RWPE1 (cell line): Measurements from ENCODE around the gene IRX6.

Experiments used
- CTCF ChIA-PET: fragments of 350-600 bp; sonication (Branson Sonifier 250); formaldehyde crosslinking; extraction: SDS; loops from one replicate; lab custom pipeline; 2021; lab: Yijun Ruan, JAX
- POLR2A ChIA-PET: fragments of 400-600 bp; formaldehyde crosslinking; extraction: SDS; loops from one replicate; lab custom pipeline; 2020; ENCODE audit warnings: antibody characterized with exemption; ENCODE audit not compliant: low non-redundant PET; lab: Yijun Ruan, JAX
- DNase-seq: peaks from one replicate; pipeline ENCODE4 v3.0.0; 2012; ENCODE audit warnings: low spot score
- H3K27ac ChIP-seq: fragments of 450-650 bp; 2 replicates; pipeline ENCODE4 v1.5.1; 2017
- CTCF ChIP-seq: fragments of 450-650 bp; conservative IDR thresholded peaks from 2 replicates; pipeline ENCODE4 v1.5.1; 2017; ENCODE audit warnings: low read depth, mild to moderate bottlenecking

Gene IRX6

GRCh38 chr16:55325458-55326109 is 1.6 kb downstream of the IRX6 start:
- DNase-seq, result no peak
- CTCF ChIA-PET, result no interaction called here
- H3K27ac ChIP-seq, result no peak overlapping the region
- no peak for TF ChIP-seq CTCF
- POLR2A ChIA-PET, result no interaction called here

GRCh38 chr16:55326261-55327092 is 2.5 kb downstream of the IRX6 start:
- ChIA-PET POLR2A (no interaction called here), CTCF (interaction anchor here (0.6 kb wide), 1 partner anchor 342 kb away, joined by 4 read pairs; no protein-coding TSS in a partner anchor)
- no peak for DNase-seq
- H3K27ac ChIP-seq, result no peak overlapping the region
- no peak for TF ChIP-seq CTCF

GRCh38 chr16:55328611-55329569 is 4.9 kb downstream of the IRX6 start:
- ChIA-PET CTCF (no interaction called here), POLR2A (interaction anchor here (0.7 kb wide), 1 partner anchor 395 kb away, joined by 3 read pairs; no protein-coding TSS in a partner anchor)
- H3K27ac ChIP-seq, result no peak overlapping the region
- no peak for DNase-seq
- no peak for TF ChIP-seq CTCF

GRCh38 chr16:55329791-55330428 is 5.9 kb downstream of the IRX6 start:
- DNase-seq, result no peak
- ChIA-PET POLR2A (no interaction called here), CTCF (no interaction called here)
- no peak overlapping the region for H3K27ac ChIP-seq
- no peak for TF ChIP-seq CTCF

- H3K27ac ChIP-seq, result no peak overlapping the region
- CTCF ChIA-PET, result no interaction called here
- POLR2A ChIA-PET, result no interaction called here
- no peak for DNase-seq
- no peak for TF ChIP-seq CTCF
These were observed 7.0 kb downstream of the IRX6 start for GRCh38 chr16:55330781-55331647.
